Neuronal stem cell (in vitro differentiated cells): ENCODE results near the gene ELN.
A peak's percentile ranks its signal among the peaks of the same experiment; 100 is the strongest.
"Not testable (repeated sequence)": the region's sequence is repeated elsewhere in the genome, so short reads cannot be mapped to it uniquely, and the experiment has no call there.

Experiments
- DNase-seq: peaks from one replicate; pipeline ENCODE4 v3.0.0-alpha.2; 2013; ENCODE audit warnings: low spot score
- H2AFZ ChIP-seq: one replicate; pipeline ENCODE4 v1.6.1; 2013; ENCODE audit warnings: mild to moderate bottlenecking, low read length, inconsistent platforms
- H2AK5ac ChIP-seq: 2 replicates; pipeline ENCODE4 v1.6.1; 2013; ENCODE audit warnings: low read depth, mild to moderate bottlenecking, inconsistent platforms, low read length, moderate library complexity, mixed read lengths
- H2BK120ac ChIP-seq: 2 replicates; pipeline ENCODE4 v1.6.1; 2013; ENCODE audit warnings: low read depth, mild to moderate bottlenecking, inconsistent platforms, low read length, moderate library complexity, mixed read lengths
- H2BK12ac ChIP-seq: one replicate; pipeline ENCODE4 v1.6.1; 2013; ENCODE audit warnings: low read length, inconsistent platforms
- H2BK15ac ChIP-seq: 2 replicates; pipeline ENCODE4 v1.6.1; 2013; ENCODE audit warnings: mild to moderate bottlenecking, low read length, inconsistent platforms, mixed read lengths
- H2BK5ac ChIP-seq: one replicate; pipeline ENCODE4 v1.6.1; 2013; ENCODE audit warnings: inconsistent platforms, mild to moderate bottlenecking, low read length, moderate library complexity
- H3K14ac ChIP-seq: one replicate; pipeline ENCODE4 v1.6.1; 2013; ENCODE audit warnings: low read length, inconsistent platforms
- H3K18ac ChIP-seq: 2 replicates; pipeline ENCODE4 v1.6.1; 2013; ENCODE audit warnings: low read length, inconsistent platforms
- H3K23ac ChIP-seq: 2 replicates; pipeline ENCODE4 v1.6.1; 2013; ENCODE audit warnings: low read depth, mild to moderate bottlenecking, mixed read lengths, low read length, inconsistent platforms; ENCODE audit not compliant: poor library complexity
- H3K27ac ChIP-seq: replicated peaks from 3 replicates; pipeline ENCODE4 v1.5.1; 2013; ENCODE audit warnings: low read length, inconsistent platforms
- H3K27me3 ChIP-seq, 3 experiments: 2 replicates each; pipeline ENCODE4 v1.6.1; 2013; ENCODE audit warnings: low read length in 3 of 3, mild to moderate bottlenecking in 2 of 3, inconsistent platforms in 1 of 3, low read depth in 1 of 3, mixed read lengths in 1 of 3, moderate library complexity in 1 of 3; ENCODE audit not compliant: control insufficient read depth in 3 of 3, insufficient read depth in 3 of 3
- H3K36me3 ChIP-seq, 2 donors: replicated peaks in 1 of 2; 2 replicates each; pipeline ENCODE4 v1.6.1; 2013; ENCODE audit warnings: low read length in 2 of 2; ENCODE audit not compliant: control insufficient read depth in 2 of 2, insufficient read depth in 2 of 2
- H3K4ac ChIP-seq: 2 replicates; pipeline ENCODE4 v1.6.1; 2013; ENCODE audit warnings: inconsistent platforms, mild to moderate bottlenecking, low read length, moderate library complexity
- H3K4me1 ChIP-seq, 2 donors: 1 replicate in 1 of 2; 2 replicates in 1 of 2; pipeline ENCODE4 v1.6.1; 2013; ENCODE audit warnings: low read length in 2 of 2, low read depth in 1 of 2; ENCODE audit not compliant: control insufficient read depth in 2 of 2, insufficient read depth in 1 of 2
- H3K4me2 ChIP-seq: one replicate; pipeline ENCODE4 v1.6.1; 2013; ENCODE audit warnings: mild to moderate bottlenecking, low read length, inconsistent platforms; ENCODE audit not compliant: insufficient read depth, poor library complexity, severe bottlenecking
- H3K4me3 ChIP-seq, 2 donors: 2 replicates each; pipeline ENCODE4 v1.5.1; 2013; ENCODE audit warnings: low read length in 2 of 2, mild to moderate bottlenecking in 2 of 2, inconsistent platforms in 1 of 2, moderate library complexity in 1 of 2
- H3K79me1 ChIP-seq: one replicate; pipeline ENCODE4 v1.6.1; 2013; ENCODE audit warnings: low read depth, mild to moderate bottlenecking, inconsistent platforms, low read length, moderate library complexity
- H3K9ac ChIP-seq: one replicate; pipeline ENCODE4 v1.6.1; 2013; ENCODE audit warnings: mild to moderate bottlenecking, low read depth, low read length, inconsistent platforms; ENCODE audit not compliant: poor library complexity
- H3K9me3 ChIP-seq, 2 donors: replicated peaks in 1 of 2; 2 replicates each; pipeline versions ENCODE3 to v1.6.1; 2013; ENCODE audit warnings: low read length in 2 of 2, mild to moderate bottlenecking in 2 of 2, inconsistent platforms in 1 of 2, low read depth in 1 of 2, mixed read lengths in 1 of 2, moderate library complexity in 1 of 2; ENCODE audit not compliant: control insufficient read depth in 2 of 2, insufficient read depth in 1 of 2
- H4K8ac ChIP-seq: one replicate; pipeline ENCODE4 v1.6.1; 2013; ENCODE audit warnings: low read depth, mild to moderate bottlenecking, inconsistent platforms, low read length, moderate library complexity
- H4K91ac ChIP-seq: one replicate; pipeline ENCODE4 v1.6.1; 2013; ENCODE audit warnings: low read length, low read depth, mild to moderate bottlenecking, inconsistent platforms; ENCODE audit not compliant: poor library complexity
- WGBS, 2 donors: extraction: QIAGEN DNeasy Blood & Tissue Kit; methylation state at CpG; one replicate each; pipeline ENCODE4 v1.1.7; 2013; ENCODE audit warnings: missing lambda C conversion rate in 2 of 2, mixed read lengths in 1 of 2; ENCODE audit not compliant: insufficient read length in 2 of 2, insufficient replicate concordance in 1 of 2; ENCODE audit errors: extremely low coverage in 2 of 2; 5-methylcytosine and 5-hydroxymethylcytosine counted together

Gene ELN

GRCh38 chr7:74010407-74010806 is 17.6 kb upstream of the ELN start:
- no peaks in the 10 kb centered on the region for H3K9me3 ChIP-seq
- H3K14ac ChIP-seq: peak overlapping the region; percentile 78
- no peak for DNase-seq
- H3K9ac ChIP-seq: no peak overlapping the region
- H3K36me3 ChIP-seq: no peaks in the 10 kb centered on the region
- H4K8ac ChIP-seq: no peak overlapping the region
- no peak overlapping the region for H3K27ac ChIP-seq
- H3K79me1 ChIP-seq: no peaks in the 10 kb centered on the region
- no peak overlapping the region for H2AFZ ChIP-seq
- H3K23ac ChIP-seq: no peak overlapping the region
- H3K4ac ChIP-seq: no peak overlapping the region
- H4K91ac ChIP-seq: no peak overlapping the region
- H2BK15ac ChIP-seq: no peak overlapping the region
- H3K4me3 ChIP-seq: no peak overlapping the region
- peaks cover 0 to 15% (median 0%) of the 10 kb centered on the region in 3 experiments for H3K27me3 ChIP-seq
- no peak overlapping the region for H3K4me2 ChIP-seq
- H3K4me1 ChIP-seq: peaks cover 0 to 8% of the 10 kb centered on the region in 2 donors
- no CpG with 5 or more reads among the region's 16 CpGs for WGBS, 2 donors
- H2BK120ac ChIP-seq: no peak overlapping the region
- H3K18ac ChIP-seq: peak overlapping the region; percentile 39
- no peak overlapping the region for H2BK12ac ChIP-seq
- peak overlapping the region; percentile 19 for H2AK5ac ChIP-seq
- no peak overlapping the region for H2BK5ac ChIP-seq

GRCh38 chr7:74011421-74011820 is 16.6 kb upstream of the ELN start:
- H3K23ac ChIP-seq, H2AK5ac ChIP-seq, H3K79me1 ChIP-seq, H3K9me3 ChIP-seq, DNase-seq, H3K36me3 ChIP-seq, H3K4me3 ChIP-seq, H3K4me1 ChIP-seq, H4K91ac ChIP-seq, H3K4ac ChIP-seq, H4K8ac ChIP-seq, H3K4me2 ChIP-seq, H2BK5ac ChIP-seq, H3K18ac ChIP-seq, H2AFZ ChIP-seq, H3K14ac ChIP-seq, H2BK15ac ChIP-seq, H2BK120ac ChIP-seq, H2BK12ac ChIP-seq, H3K27ac ChIP-seq, H3K9ac ChIP-seq: not testable (repeated sequence)
- H3K27me3 ChIP-seq: peaks cover 0 to 12% (median 0%) of the 10 kb centered on the region in 3 experiments
- no CpG with 5 or more reads among the region's 4 CpGs for WGBS, 2 donors

- Histone ChIP-seq H3K23ac (peak overlapping the region; percentile 25), H3K9ac (no peak overlapping the region), H2BK120ac (peak overlapping the region; percentile 57), H3K36me3 (no peaks in the 10 kb centered on the region), H3K27ac (no peak overlapping the region), H3K9me3 (no peaks in the 10 kb centered on the region), H3K27me3 (peaks cover 0 to 13% (median 0%) of the 10 kb centered on the region in 3 experiments), H2BK12ac (no peak overlapping the region), H3K14ac (no peak overlapping the region), H4K8ac (no peak overlapping the region), H3K79me1 (no peaks in the 10 kb centered on the region), H2BK15ac (peak overlapping the region; percentile 56), H3K4me3 (no peak overlapping the region), H2AK5ac (peak overlapping the region; percentile 96), H4K91ac (no peak overlapping the region), H3K18ac (peak overlapping the region; percentile 95), H3K4me2 (no peak overlapping the region), H2BK5ac (peak overlapping the region; percentile 42), H2AFZ (no peak overlapping the region), H3K4ac (peak overlapping the region; percentile 91), H3K4me1 (peaks cover 0 to 8% of the 10 kb centered on the region in 2 donors)
- WGBS, 2 donors: no CpG with 5 or more reads among the region's 13 CpGs
- DNase-seq: no peak
These were observed 15.1 kb upstream of the ELN start for GRCh38 chr7:74012842-74013249.

DNA sequence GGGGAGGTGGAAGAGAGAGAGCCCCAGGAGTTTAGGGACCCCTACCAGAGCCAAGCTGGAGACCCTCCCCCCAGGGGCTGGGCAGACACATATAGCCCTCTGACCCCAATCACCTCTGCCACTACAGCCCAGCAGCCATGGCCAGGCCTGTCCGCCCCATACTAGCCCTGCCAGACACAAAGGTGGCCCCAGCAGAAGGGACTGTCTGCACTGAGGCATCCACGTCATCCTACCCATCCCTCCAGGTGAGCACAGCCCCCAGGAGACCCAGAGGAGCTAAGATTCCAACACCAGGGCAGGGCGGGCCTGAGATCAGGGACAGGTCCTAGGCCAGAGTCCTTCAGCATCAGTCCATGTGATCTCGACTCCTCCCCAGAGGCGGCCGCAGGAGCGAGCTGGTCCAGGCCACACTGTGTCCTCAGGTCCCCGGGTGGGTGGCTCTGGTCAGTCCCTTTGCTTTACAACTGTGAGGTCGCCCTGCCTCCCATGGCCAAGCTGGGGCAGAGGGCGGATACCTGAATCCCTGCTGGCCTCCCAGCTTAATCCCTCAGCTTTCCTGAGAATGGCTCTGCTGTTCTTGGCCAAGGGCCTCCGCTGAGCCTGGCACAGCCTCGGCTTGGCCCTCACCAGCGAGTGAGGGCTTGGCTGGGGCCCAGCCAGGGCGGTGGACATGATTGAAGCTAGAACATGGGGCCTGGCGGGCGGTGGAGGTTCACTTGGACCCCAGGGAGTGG is 14.3 kb upstream of the ELN start:
- Histone ChIP-seq H3K79me1 (no peaks in the 10 kb centered on the region), H4K8ac (no peak overlapping the region), H2AFZ (peak overlapping the region; percentile 11), H3K9me3 (no peaks in the 10 kb centered on the region), H4K91ac (no peak overlapping the region), H3K14ac (peak overlapping the region; percentile 95), H3K4ac (no peak overlapping the region), H3K9ac (peak overlapping the region; percentile 83), H2AK5ac (peak overlapping the region; percentile 66), H3K18ac (peak overlapping the region; percentile 94), H3K4me1 (peaks cover 0 to 8% of the 10 kb centered on the region in 2 donors), H2BK12ac (peak overlapping the region; percentile 58), H2BK120ac (no peak overlapping the region), H3K27ac (no peak overlapping the region), H3K27me3 (peaks cover 0 to 7% (median 0%) of the 10 kb centered on the region in 3 experiments), H3K36me3 (no peaks in the 10 kb centered on the region), H2BK15ac (peak overlapping the region; percentile 21), H3K4me2 (peak overlapping the region; percentile 4), H3K23ac (peak overlapping the region; percentile 83), H3K4me3 (no peak overlapping the region), H2BK5ac (peak overlapping the region; percentile 42)
- WGBS, 2 donors: no CpG with 5 or more reads among the region's 16 CpGs
- no peak for DNase-seq
